Endothelial cell of umbilical vein (primary cell): ENCODE results near the gene NEB. TPM values are rescaled to one million over a fixed set of nuclear protein-coding genes. Genes with fewer than 3 reads are reported as not detected.

ENCODE experiments used
- BruUV-seq: library from RNA; stranded (reverse); fragments of 400-500 nt; replicated peaks from 2 replicates; lab custom pipeline; 2021; lab: Mats Ljungman, UMichigan
- CTCF ChIA-PET: fragments of 300-600, 350-600 bp; sonication (Branson Sonifier 250); formaldehyde crosslinking; loops from one replicate; lab custom pipeline; 2021; ENCODE audit warnings: antibody characterized with exemption, inconsistent platforms; lab: Charles Lee
- POLR2A ChIA-PET: fragments of 300-600, 350-600 bp; sonication (Branson Sonifier 250); formaldehyde crosslinking; loops from one replicate; lab custom pipeline; 2021; ENCODE audit warnings: antibody characterized with exemption, inconsistent platforms; lab: Charles Lee
- DNase-seq: peaks from one replicate; pipeline ENCODE4 v3.0.0-alpha.2; 2011; ENCODE audit warnings: low read depth, low spot score
- FAIRE-seq: peaks from 2 replicates; lab custom pipeline; 2011; peaks lifted over from hg19 to GRCh38; lab: Jason Lieb, UNC
- H2AFZ ChIP-seq: 2 replicates; pipeline ENCODE4 v1.6.0; 2012; ENCODE audit warnings: low read depth, low read length, control low read depth, inconsistent platforms
- H3K27ac ChIP-seq: 2 replicates; pipeline ENCODE4 v1.5.1; 2011; ENCODE audit warnings: low read depth, mild to moderate bottlenecking, control low read depth, low read length, moderate library complexity; ENCODE audit not compliant: insufficient read depth
- H3K27me3 ChIP-seq, 2 experiments: 2 replicates each; pipeline versions ENCODE4 v1.6.0 to v1.6.1; 2011; ENCODE audit warnings: low read length in 2 of 2, mixed read lengths in 1 of 2; ENCODE audit not compliant: control insufficient read depth in 2 of 2, insufficient read depth in 2 of 2
- H3K36me3 ChIP-seq, 2 experiments: 2 replicates in 1 of 2; 3 replicates in 1 of 2; pipeline ENCODE4 v1.5.1; 2011; ENCODE audit warnings: low read length in 2 of 2, mild to moderate bottlenecking in 1 of 2, moderate library complexity in 1 of 2; ENCODE audit not compliant: control insufficient read depth in 2 of 2, insufficient read depth in 2 of 2; ENCODE audit errors: extremely low read depth in 1 of 2
- H3K4me1 ChIP-seq: 3 replicates; pipeline ENCODE4 v1.5.1; 2011; ENCODE audit warnings: mild to moderate bottlenecking, low read length; ENCODE audit not compliant: control insufficient read depth, insufficient read depth; ENCODE audit errors: extremely low read depth
- H3K4me2 ChIP-seq: 2 replicates; pipeline ENCODE4 v1.6.1; 2011; ENCODE audit warnings: low read length, control low read depth, mixed read lengths; ENCODE audit not compliant: insufficient read depth
- H3K4me3 ChIP-seq, 3 experiments: fragments of 200-600 bp in 1 of 3; sonication (generic), shearing (Covaris generic) in 1 of 3; replicated peaks in 1 of 3; 2 replicates each; pipeline ENCODE4 v1.5.1; 2011 to 2016; ENCODE audit warnings: control low read depth in 3 of 3, low read length in 3 of 3, mild to moderate bottlenecking in 2 of 3, inconsistent platforms in 1 of 3, low read depth in 1 of 3, moderate library complexity in 1 of 3; ENCODE audit not compliant: insufficient read depth in 1 of 3
- H3K79me2 ChIP-seq: 2 replicates; pipeline ENCODE4 v1.6.0; 2012; ENCODE audit warnings: low read length, inconsistent platforms; ENCODE audit not compliant: control insufficient read depth, insufficient read depth
- H3K9ac ChIP-seq: replicated peaks from 2 replicates; pipeline ENCODE3; 2011; ENCODE audit warnings: low read length, control low read depth; ENCODE audit not compliant: insufficient read depth; ENCODE audit errors: extremely low read depth
- H3K9me1 ChIP-seq: replicated peaks from 3 replicates; pipeline ENCODE4 v1.6.0; 2011; ENCODE audit warnings: mild to moderate bottlenecking, low read length; ENCODE audit not compliant: control insufficient read depth, insufficient read depth; ENCODE audit errors: extremely low read depth
- H3K9me3 ChIP-seq: replicated peaks from 2 replicates; pipeline ENCODE4 v1.5.1; 2012; ENCODE audit warnings: low read length, inconsistent platforms; ENCODE audit not compliant: control insufficient read depth, insufficient read depth
- H4K20me1 ChIP-seq: replicated peaks from 2 replicates; pipeline ENCODE3; 2011; ENCODE audit warnings: mild to moderate bottlenecking, low read length; ENCODE audit not compliant: control insufficient read depth, insufficient read depth; ENCODE audit errors: extremely low read depth
- EZH2 ChIP-seq: IDR thresholded peaks from 2 replicates; pipeline ENCODE4 v1.6.1; 2012; ENCODE audit warnings: borderline replicate concordance, low read depth, mild to moderate bottlenecking, moderate library complexity, low read length, inconsistent platforms; ENCODE audit not compliant: severe bottlenecking
- FOS ChIP-seq: IDR thresholded peaks from 2 replicates; pipeline ENCODE4 v1.6.1; 2011; ENCODE audit warnings: mild to moderate bottlenecking, low read length, moderate library complexity, borderline replicate concordance; ENCODE audit not compliant: insufficient read depth
- GATA2 ChIP-seq: IDR thresholded peaks from 2 replicates; pipeline ENCODE4 v1.7.0; 2011; ENCODE audit warnings: low read depth, mild to moderate bottlenecking, moderate library complexity, mixed read lengths, low read length; ENCODE audit not compliant: insufficient read length, insufficient read depth
- JUN ChIP-seq: IDR thresholded peaks from 2 replicates; pipeline ENCODE4 v1.6.1; 2011; ENCODE audit warnings: borderline replicate concordance, low read depth; ENCODE audit not compliant: insufficient read length, insufficient read depth
- MYC ChIP-seq: IDR thresholded peaks from one replicate; pipeline ENCODE4 v1.6.1; 2011; ENCODE audit warnings: mild to moderate bottlenecking, low read depth, low read length
- POLR2A ChIP-seq: IDR thresholded peaks from 2 replicates; pipeline ENCODE4 v1.6.1; 2012; ENCODE audit warnings: low read depth, mild to moderate bottlenecking, control low read depth, low read length
- POLR2AphosphoS5 ChIP-seq: IDR thresholded peaks from 2 replicates; pipeline ENCODE4 v1.6.1; 2012; ENCODE audit warnings: low read depth, mild to moderate bottlenecking, control low read depth, low read length, moderate library complexity; ENCODE audit not compliant: insufficient read depth
- dilution Hi-C: fragments of 300-500 bp; cut with MboI; formaldehyde crosslinking; loops from one replicate; pipeline ENCODE4 v1.15.0; 2019; ENCODE audit warnings: low sequenced_read_pairs; ENCODE audit not compliant: extremely low pct_ligation_motif_present
- intact Hi-C: fragments of 100-400 bp; cut with micrococcal nuclease; formaldehyde crosslinking; loops from one replicate; pipeline ENCODE4 v1.10.0; 2022
- polyA plus RNA-seq, 4 experiments: library from polyadenylated mRNA; depleted of rRNA in 3 of 4; stranded (reverse) in 3 of 4; unstranded in 1 of 4; fragments of >200 nt; gene quantifications; 2 replicates each; pipeline versions ENCODE4 v1.2.1 to v1.2.3, GENCODE V29; 2011 to 2012; ENCODE audit warnings: missing spikeins in 1 of 4
- total RNA-seq: library from RNA; stranded (reverse); gene quantifications from 2 replicates; pipeline ENCODE4 v1.2.3, GENCODE V29; 2021
- TF ChIP-seq, protein P1 (sequence below): IDR thresholded peaks from 2 replicates; pipeline ENCODE4 v1.6.1; 2011; ENCODE audit not compliant: insufficient read depth, insufficient read length
- TF ChIP-seq, protein P2 (sequence below), 2 donors: IDR thresholded peaks; 1 replicate in 1 of 2; 2 replicates in 1 of 2; pipeline ENCODE4 v1.5.1; 2011; ENCODE audit warnings: low read length in 2 of 2, mild to moderate bottlenecking in 2 of 2, moderate library complexity in 2 of 2, control low read depth in 1 of 2, inconsistent platforms in 1 of 2, low read depth in 1 of 2; ENCODE audit not compliant: insufficient read depth in 1 of 2; ENCODE audit errors: extremely low read depth in 1 of 2

The NEB gene
- total and polyA plus RNA-seq, 2 donors (not counting 3 experiments of a cell fraction or from before 2014, with no cell fraction given) = 0.84 to 1.8 TPM

DNA sequence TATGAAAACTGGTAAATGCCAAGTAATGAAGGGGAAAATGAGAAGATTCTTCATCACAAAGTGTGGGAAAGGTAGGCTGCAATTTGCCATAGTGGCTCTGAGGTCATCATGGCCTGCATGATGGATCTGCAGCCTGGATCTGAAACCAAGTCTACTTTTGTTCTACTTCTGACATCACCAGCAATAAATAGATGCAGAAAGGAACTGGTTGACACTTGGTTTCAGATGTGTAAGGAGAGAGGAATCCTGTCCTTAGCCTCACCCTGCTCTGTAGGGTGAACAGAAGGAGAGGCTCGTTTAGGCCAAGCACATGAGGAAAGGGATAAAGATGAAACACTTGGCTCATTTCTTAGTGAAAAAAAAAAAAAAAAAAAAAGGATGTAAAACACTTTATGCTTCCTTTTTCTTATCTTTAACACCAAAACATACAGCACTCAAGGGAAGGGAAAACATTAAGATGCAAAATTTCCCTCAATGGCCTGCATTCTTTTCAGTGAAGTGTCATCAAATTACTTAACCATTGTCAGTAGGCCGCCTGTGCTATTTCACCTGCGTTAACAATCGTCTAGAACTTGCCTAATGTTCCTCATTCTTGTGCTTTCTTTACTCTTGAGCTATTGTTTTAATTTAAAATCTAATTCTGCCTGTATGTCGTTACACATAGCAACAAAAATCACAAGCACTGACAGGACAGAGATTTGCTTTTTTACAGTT, 3.9 kb downstream of the NEB start:
- Histone ChIP-seq H3K4me2 (no peak overlapping the region), H3K9me1 (no peaks in the 10 kb centered on the region), H3K4me1 (peaks cover 4% of the 10 kb centered on the region), H3K9me3 (no peaks in the 10 kb centered on the region), H2AFZ (no peak overlapping the region), H3K79me2 (no peaks in the 10 kb centered on the region), H3K36me3 (no peaks in the 10 kb centered on the region), H3K9ac (no peak overlapping the region), H3K4me3 (no peak overlapping the region), H4K20me1 (no peaks in the 10 kb centered on the region), H3K27me3 (peaks cover 0 to 3% of the 10 kb centered on the region in 2 experiments), H3K27ac (no peak overlapping the region)
- dilution Hi-C loops = no loop called here
- BruUV-seq = no TSS peak
- POLR2A ChIA-PET = no interaction called here
- no peak for TF ChIP-seq POLR2AphosphoS5
- TF ChIP-seq GATA2 = no peak
- TF ChIP-seq POLR2A = no peak
- TF ChIP-seq, protein P1, sequence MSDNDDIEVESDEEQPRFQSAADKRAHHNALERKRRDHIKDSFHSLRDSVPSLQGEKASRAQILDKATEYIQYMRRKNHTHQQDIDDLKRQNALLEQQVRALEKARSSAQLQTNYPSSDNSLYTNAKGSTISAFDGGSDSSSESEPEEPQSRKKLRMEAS = no peak
- TF ChIP-seq JUN = no peak
- TF ChIP-seq FOS = no peak
- no peak for TF ChIP-seq EZH2
- no peak for TF ChIP-seq MYC
- TF ChIP-seq, protein P2, sequence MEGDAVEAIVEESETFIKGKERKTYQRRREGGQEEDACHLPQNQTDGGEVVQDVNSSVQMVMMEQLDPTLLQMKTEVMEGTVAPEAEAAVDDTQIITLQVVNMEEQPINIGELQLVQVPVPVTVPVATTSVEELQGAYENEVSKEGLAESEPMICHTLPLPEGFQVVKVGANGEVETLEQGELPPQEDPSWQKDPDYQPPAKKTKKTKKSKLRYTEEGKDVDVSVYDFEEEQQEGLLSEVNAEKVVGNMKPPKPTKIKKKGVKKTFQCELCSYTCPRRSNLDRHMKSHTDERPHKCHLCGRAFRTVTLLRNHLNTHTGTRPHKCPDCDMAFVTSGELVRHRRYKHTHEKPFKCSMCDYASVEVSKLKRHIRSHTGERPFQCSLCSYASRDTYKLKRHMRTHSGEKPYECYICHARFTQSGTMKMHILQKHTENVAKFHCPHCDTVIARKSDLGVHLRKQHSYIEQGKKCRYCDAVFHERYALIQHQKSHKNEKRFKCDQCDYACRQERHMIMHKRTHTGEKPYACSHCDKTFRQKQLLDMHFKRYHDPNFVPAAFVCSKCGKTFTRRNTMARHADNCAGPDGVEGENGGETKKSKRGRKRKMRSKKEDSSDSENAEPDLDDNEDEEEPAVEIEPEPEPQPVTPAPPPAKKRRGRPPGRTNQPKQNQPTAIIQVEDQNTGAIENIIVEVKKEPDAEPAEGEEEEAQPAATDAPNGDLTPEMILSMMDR (IDR thresholded peaks at IDR 0.05; ENCODE audit: extremely low read depth in 1 of 2, insufficient read depth in 1 of 2, low read depth in 1 of 2, low read length in 2 of 2) = no peak
- intact Hi-C loops = no loop called here
- CTCF ChIA-PET = no interaction called here
- no peak for FAIRE-seq
- no peak for DNase-seq
